Tibial artery (tissue), 4 donors: Measurements from ENCODE around the gene SRGAP3.

Experiments
- DNase-seq, 2 donors: peaks; one replicate each; pipeline ENCODE4 v3.0.0-alpha.2; 2019
- H3K27ac ChIP-seq, 2 donors: fragments of 200-600 bp; sonication (generic) in 1 of 2; 1 replicate in 1 of 2; 2 replicates in 1 of 2; pipeline ENCODE4 v1.5.1; 2018 to 2019; ENCODE audit warnings: mild to moderate bottlenecking in 1 of 2
- H3K27me3 ChIP-seq, 2 donors: fragments of 200-600 bp; sonication (generic) in 1 of 2; one replicate each; pipeline versions ENCODE4 v1.5.1 to v1.6.0; 2016 to 2019
- H3K36me3 ChIP-seq, 3 donors: fragments of 200-600 bp; sonication (generic) in 2 of 3; one replicate each; pipeline ENCODE4 v1.5.1; 2016 to 2019; ENCODE audit warnings: mild to moderate bottlenecking in 2 of 3
- H3K4me1 ChIP-seq, 4 donors: fragments of 200-600 bp; sonication (generic) in 2 of 4; 1 replicate in 3 of 4; 2 replicates in 1 of 4; pipeline ENCODE4 v1.5.1; 2016 to 2019
- H3K4me3 ChIP-seq, 2 donors: fragments of 200-600 bp; sonication (generic) in 1 of 2; 1 replicate in 1 of 2; 2 replicates in 1 of 2; pipeline ENCODE4 v1.5.1; 2018 to 2019; ENCODE audit warnings: mild to moderate bottlenecking in 2 of 2
- H3K9me3 ChIP-seq, 3 donors: fragments of 200-600 bp; sonication (generic) in 1 of 3; one replicate each; pipeline ENCODE4 v1.5.1; 2016 to 2019
- CTCF ChIP-seq, 2 experiments: fragments of 200-600 bp in 1 of 2; fragments of 450-650 bp in 1 of 2; IDR thresholded peaks; one replicate each; pipeline ENCODE4 v1.5.1; 2017 to 2019; ENCODE audit warnings: antibody characterized with exemption in 2 of 2, mild to moderate bottlenecking in 1 of 2, moderate library complexity in 1 of 2
- intact Hi-C: fragments of 100-400 bp; cut with DNase I; formaldehyde crosslinking; loops from one replicate; pipeline ENCODE4 v1.15.0; 2023; ENCODE audit warnings: low total_unique reads

The SRGAP3 gene

GRCh38 chr3:9158865-9159630 is 90.4 kb downstream of the SRGAP3 start:
- intact Hi-C loops = no loop called here
- no peak for DNase-seq
- no peaks in the 10 kb centered on the region for H3K27me3 ChIP-seq
- H3K4me1 ChIP-seq = no peaks in the 10 kb centered on the region
- no peaks in the 10 kb centered on the region for H3K9me3 ChIP-seq
- H3K36me3 ChIP-seq = no peaks in the 10 kb centered on the region
- no peak for TF ChIP-seq CTCF (IDR thresholded peaks at IDR 0.05)
- H3K27ac ChIP-seq = no peak overlapping the region
- no peak overlapping the region for H3K4me3 ChIP-seq

GRCh38 chr3:9157651-9158362 is 91.6 kb downstream of the SRGAP3 start:
- Histone ChIP-seq H3K4me1 (no peaks in the 10 kb centered on the region), H3K36me3 (no peaks in the 10 kb centered on the region), H3K4me3 (no peak overlapping the region), H3K27ac (no peak overlapping the region), H3K27me3 (no peaks in the 10 kb centered on the region), H3K9me3 (no peaks in the 10 kb centered on the region)
- intact Hi-C loops = no loop called here
- no peak for DNase-seq
- no peak for TF ChIP-seq CTCF (IDR thresholded peaks at IDR 0.05)

- TF ChIP-seq CTCF (IDR thresholded peaks at IDR 0.05) = no peak
- no peak for DNase-seq
- intact Hi-C loops = no loop called here
- Histone ChIP-seq H3K9me3 (peaks cover 0 to 4% (median 0%) of the 10 kb centered on the region in 3 donors), H3K27me3 (no peaks in the 10 kb centered on the region), H3K27ac (no peak overlapping the region), H3K4me1 (no peaks in the 10 kb centered on the region), H3K36me3 (no peaks in the 10 kb centered on the region), H3K4me3 (no peak overlapping the region)
These were observed 92.8 kb downstream of the SRGAP3 start for GRCh38 chr3:9156604-9157003.

- Histone ChIP-seq H3K36me3 (no peaks in the 10 kb centered on the region), H3K4me3 (no peak overlapping the region), H3K27ac (no peak overlapping the region), H3K9me3 (peaks cover 0 to 11% (median 6%) of the 10 kb centered on the region in 3 donors), H3K4me1 (no peaks in the 10 kb centered on the region), H3K27me3 (no peaks in the 10 kb centered on the region)
- no peak for TF ChIP-seq CTCF (IDR thresholded peaks at IDR 0.05)
- peak in 1 of 2 donors; percentile 6 for DNase-seq
- intact Hi-C loops = no loop called here
These were observed 94.4 kb downstream of the SRGAP3 start for GRCh38 chr3:9155028-9155427.

GRCh38 chr3:9153904-9154619 is 95.4 kb downstream of the SRGAP3 start:
- H3K27ac ChIP-seq = no peak overlapping the region
- intact Hi-C loops = no loop called here
- H3K4me1 ChIP-seq = no peaks in the 10 kb centered on the region
- no peak for TF ChIP-seq CTCF (IDR thresholded peaks at IDR 0.05)
- peak; percentile 42 to 68 for DNase-seq
- no peaks in the 10 kb centered on the region for H3K27me3 ChIP-seq
- peaks cover 0 to 11% (median 6%) of the 10 kb centered on the region in 3 donors for H3K9me3 ChIP-seq
- H3K4me3 ChIP-seq = no peak overlapping the region
- H3K36me3 ChIP-seq = no peaks in the 10 kb centered on the region
